GM21529 (cell line): ENCODE results near the gene GPR173.
A peak's percentile ranks its signal among the peaks of the same experiment; 100 is the strongest.

Experiments used
- ATAC-seq: cut with Tn5 transposase; IDR thresholded peaks from one replicate; pipeline ENCODE4 v1.9.1; 2021; ENCODE audit not compliant: unreplicated experiment

Gene GPR173

GRCh38 chrX:53088136-53088974 lies 39.8 kb downstream of the GPR173 start:
- ATAC-seq, result peak; percentile 51

- no peak for ATAC-seq
Measured at GRCh38 chrX:53089224-53089842, 40.7 kb downstream of the GPR173 start.

DNA sequence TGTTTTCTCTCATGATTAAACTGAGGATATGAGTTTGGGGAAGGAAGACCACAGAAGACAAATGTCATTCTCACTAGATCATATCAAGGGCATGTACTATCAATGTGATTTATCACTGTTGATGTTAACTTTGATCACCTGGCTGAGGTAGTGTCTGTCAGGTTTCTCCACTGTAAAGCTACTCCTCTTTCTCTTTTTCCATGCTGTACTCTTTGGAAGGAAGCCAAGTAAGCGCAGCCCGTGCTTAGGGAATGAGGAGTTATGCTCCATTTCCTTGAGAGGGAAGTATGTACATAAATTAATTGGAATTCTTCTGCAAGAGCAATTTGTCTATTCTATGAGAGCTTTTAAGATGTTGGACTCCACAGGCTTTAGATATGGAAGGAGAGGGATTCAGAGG lies 41.3 kb downstream of the GPR173 start:
- ATAC-seq, result no peak

- ATAC-seq, result no peak
Measured at GRCh38 chrX:53091354-53091753, 42.8 kb downstream of the GPR173 start.

DNA sequence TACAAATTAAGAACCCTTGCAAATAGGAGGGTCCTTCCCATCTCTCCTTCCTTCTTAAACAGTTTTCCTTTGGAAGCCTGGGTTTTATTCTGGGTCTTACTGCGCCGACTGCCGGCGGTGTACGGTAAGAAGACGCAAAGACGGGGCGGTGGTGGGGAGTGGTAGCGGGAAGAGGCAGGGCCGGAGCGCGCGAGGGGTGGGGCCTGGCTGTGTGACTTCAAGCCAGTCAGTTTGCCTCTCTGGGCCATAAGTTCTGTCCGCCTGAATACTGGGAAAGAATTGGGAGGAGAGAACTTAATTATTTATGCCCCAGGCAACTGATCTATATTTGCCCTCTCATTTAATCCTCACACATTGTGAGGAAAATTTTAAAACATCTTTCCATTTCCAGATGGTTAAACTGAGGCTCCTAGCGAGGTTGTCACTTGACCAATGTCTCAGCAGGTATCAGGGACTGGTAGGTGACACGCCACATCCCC lies 44.6 kb downstream of the GPR173 start:
- peak; percentile 49 for ATAC-seq

- peak; percentile 83 for ATAC-seq
Measured at GRCh38 chrX:53093748-53094581, 45.4 kb downstream of the GPR173 start, which contains the start of gene KANTR. TSS of gene KANTR (plus strand) at chrX:53094142. CDS start at chrX:53124273, 30,131 bp downstream.

DNA sequence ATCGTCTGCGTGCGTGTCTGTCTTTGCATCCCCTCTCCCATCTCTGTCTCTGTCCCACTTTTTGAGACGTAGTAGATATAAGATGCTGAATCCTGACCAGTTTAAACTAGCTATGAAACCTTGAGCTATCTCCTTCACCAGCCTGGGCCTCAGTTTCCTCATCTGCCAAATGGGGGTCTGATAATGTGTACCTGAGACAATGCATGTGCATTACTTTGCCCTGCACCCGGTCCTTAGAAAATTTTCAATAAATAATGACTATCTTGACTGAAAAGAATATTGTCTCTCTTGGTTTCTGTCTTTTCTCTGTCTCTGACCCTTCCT lies 46.0 kb downstream of the GPR173 start:
- ATAC-seq, result no peak

DNA sequence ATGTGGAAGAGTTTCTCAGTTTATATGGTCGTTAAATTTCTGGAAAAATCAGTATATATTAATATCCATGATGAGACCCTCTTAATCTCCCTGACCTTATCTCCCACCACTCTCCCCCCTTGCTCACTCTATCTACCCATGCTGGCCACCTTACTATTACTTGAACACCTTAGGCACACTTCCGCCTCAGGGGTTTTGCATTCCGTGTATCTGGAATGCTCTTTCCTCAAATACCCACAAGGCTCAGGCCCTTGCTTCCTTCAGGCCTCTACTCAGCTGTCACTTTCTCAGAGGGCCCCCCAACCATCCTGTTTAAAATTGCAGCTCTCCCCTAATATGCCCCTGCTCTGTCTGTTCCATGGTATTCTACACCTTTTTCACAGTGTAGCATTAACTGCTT lies 47.2 kb downstream of the GPR173 start:
- no peak for ATAC-seq

DNA sequence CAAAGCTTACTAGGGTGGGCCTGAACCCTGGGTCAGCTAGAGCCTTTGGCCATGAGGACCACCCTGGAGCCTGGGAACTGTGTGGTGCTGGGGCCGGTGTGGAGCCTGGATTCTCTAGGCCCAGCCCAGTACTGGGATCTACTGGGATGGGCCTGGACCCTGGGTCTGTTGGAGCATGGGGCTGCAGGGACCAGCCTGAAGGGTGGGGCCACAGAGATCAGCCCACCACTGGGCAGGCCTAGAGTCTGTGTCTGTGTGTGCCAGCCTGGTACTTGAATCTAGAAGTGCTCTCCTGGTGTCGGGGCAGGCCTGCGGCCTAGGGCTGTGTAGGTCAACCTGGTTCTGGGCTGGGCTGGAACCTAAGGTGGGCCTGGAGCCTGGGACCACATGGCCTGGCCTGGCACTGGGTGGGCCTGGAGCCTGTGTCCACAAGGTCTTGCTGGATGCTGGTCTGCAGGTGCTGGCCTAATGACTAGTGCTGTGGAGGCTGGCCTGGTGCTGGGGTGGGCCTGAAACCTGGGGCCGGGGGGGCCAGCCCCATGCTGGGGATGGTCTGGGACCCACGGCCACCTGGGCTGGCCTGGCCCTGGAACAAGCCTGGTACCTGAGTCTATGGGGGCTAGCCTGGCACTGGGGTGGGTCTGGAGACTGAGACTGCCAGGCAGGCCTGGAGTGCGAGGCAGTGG lies 66.4 kb downstream of the GPR173 start:
- no peak for ATAC-seq

DNA sequence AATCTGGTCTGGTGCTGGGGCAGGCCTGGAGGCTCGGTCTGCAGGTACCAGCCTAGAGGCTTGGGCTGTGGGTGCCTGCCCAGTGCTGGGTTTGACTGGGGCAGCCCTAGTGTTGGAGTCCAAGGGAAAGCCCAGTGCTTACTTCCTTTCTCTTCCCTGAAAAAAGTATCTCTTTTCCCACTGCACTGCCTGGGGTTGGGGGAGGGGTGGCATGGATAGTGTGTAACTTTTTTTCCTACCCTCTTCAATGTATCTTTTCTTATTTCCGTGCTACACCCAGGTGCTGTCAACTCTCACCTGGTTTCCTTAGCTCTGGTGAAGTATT lies 66.9 kb downstream of the GPR173 start:
- ATAC-seq, result no peak

GRCh38 chrX:53116101-53116500 lies 67.5 kb downstream of the GPR173 start:
- no peak for ATAC-seq

- no peak for ATAC-seq
Measured at GRCh38 chrX:53122013-53122412, 73.4 kb downstream of the GPR173 start.

DNA sequence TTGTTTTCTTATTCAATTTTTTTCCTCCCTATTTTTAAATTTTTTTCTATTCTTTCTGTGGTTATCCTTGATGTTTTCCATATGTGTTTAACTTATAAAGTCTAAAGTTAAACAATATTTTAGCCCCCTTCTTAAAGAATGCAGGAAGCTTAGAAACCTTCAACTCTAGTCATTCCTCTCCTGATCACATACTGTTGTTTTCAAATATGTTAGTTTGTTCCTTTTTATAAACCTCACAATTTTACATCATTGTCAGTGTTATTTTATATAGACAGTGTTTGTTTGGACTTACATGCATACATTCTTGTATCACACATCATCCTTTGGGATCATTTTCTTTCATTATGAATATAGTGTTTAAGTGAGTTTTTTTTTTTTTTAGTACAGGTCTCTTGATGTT lies 76.9 kb downstream of the GPR173 start:
- ATAC-seq, result no peak

GRCh38 chrX:53126377-53126776 lies 77.8 kb downstream of the GPR173 start:
- ATAC-seq, result no peak

GRCh38 chrX:53128097-53128749 lies 79.6 kb downstream of the GPR173 start:
- ATAC-seq, result no peak
